Activated CD8-positive, alpha-beta memory T cell treated with anti-CD3 and anti-CD28 coated beads, Interleukin-2, amount 50 U/mL, for 24 hours (primary cell): Measurements from ENCODE around the gene CCDC169.
"Not testable (repeated sequence)": the region's sequence is repeated elsewhere in the genome, so short reads cannot be mapped to it uniquely, and the experiment has no call there.

ENCODE experiments used
- DNase-seq: peaks from one replicate; pipeline ENCODE4 v3.0.0-alpha.2; 2020; ENCODE audit errors: extremely low read depth

The CCDC169 gene

GRCh38 chr13:36313047-36313969, 15.7 kb upstream of the CCDC169 start:
- no peak for DNase-seq

DNA sequence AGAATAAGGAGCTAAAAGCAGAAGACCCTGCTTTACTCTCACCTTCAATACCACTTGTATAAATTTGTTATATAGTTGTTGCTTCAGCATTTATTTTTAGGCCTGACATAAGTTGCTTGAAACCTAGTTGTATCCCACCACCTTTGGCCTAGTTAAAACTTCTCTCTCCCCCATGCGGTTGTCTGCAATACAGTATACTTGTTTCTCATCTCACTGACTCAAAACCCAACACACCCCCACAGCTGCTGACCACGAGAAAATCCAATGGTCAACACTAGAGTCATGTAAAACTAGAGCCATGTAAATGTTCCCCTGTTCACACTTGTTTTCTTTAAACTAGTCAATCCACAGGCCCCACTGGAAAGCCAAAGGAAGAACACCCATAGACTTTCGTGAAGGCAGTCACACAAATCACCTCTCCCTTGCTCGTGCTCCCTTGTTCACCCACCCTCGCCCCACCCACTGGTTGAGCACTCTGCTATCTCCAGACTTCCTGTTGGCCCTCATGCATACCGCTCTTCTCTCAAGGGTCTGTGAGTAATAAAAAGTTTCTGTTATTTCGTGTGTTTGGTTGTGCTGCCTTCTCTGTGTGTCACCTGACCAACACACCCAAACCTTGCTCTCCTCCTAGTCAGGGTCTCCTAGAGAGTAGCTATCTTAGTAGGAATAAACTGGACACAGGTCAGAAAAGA, 12.9 kb upstream of the CCDC169 start:
- DNase-seq, result no peak

DNA sequence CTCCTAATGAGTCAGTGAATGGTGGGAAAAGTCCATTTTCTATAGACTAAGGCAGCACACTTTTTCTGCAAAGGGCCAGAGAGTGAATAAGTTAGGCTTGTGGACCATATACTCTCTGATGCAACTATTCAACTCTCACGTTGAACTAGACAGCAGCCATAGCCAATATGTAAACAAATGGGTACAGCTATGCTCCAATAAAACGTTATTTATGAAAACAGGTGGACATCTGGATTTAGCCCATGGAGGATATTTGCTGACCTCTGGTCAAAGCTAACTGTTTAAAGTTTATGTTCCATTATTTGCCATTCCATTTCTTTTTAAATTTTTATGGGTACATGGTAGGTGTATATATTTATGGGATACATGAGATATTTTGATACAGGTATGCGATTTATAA, 4.7 kb upstream of the CCDC169 start:
- no peak for DNase-seq

DNA sequence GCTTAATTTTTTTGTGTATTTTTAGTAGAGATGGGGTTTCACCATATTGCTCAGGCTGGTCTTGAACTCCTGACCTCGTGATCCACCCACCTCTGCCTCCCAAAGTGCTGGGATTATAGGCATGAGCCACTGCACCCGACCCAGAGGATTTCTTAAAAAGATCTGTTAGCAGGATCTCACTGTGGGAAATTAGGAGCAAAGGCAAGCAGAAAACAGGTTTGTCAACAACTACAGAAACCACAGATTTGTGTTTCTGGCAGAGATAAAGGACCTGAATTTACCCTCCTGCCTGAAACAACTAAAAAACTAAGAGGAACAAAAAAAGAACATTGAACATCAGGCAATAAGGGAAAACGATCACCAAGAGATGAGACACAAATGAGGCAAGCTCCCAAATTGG, 1.9 kb upstream of the CCDC169 start:
- DNase-seq, result not testable (repeated sequence)

GRCh38 chr13:36298535-36299068, 988 bp upstream of the CCDC169 start:
- no peak for DNase-seq

DNA sequence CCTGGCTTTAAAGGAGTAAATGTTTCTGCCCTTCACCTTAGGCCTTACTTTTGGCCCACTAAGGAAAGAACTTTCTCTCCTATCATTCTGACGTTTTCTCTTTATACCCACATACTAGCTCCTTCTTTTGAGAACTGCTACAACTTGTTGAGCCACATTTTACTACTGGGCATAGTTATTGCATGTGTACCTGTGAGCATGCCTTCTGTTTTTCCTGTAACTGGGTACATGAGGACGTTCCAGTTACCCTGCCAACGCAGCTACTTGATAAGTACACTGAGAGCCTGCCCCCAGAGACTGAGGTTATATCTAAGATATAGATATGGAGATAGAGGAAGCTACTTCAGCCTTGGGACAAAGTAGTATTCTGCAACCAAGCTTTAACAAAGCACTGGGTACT, 3.5 kb downstream of the CCDC169 start:
- no peak for DNase-seq

DNA sequence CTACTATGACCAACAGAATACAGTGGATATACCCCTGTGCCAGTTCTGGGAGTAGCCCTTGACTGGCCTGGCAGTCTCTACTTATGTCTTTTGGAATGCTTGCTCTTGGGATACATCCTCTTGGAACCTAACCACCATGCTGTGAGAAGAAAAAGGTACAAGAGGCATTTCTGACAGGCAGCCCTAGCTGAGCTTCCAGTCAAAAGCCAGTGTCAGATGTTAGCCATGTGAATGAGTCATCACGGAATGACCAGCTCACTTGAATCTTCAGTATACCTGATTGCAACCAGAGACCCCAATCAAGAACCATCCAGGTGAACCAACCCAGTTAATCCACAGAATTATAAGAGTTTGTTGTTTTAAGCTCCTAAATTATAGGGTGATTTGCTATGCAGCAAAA, 4.1 kb downstream of the CCDC169 start:
- no peak for DNase-seq

- no peak for DNase-seq
Measured at GRCh38 chr13:36288794-36289391, 8.7 kb downstream of the CCDC169 start.

- DNase-seq, result no peak
Measured at GRCh38 chr13:36286006-36286405, 11.6 kb downstream of the CCDC169 start.

GRCh38 chr13:36282821-36283432, 14.7 kb downstream of the CCDC169 start:
- no peak for DNase-seq

GRCh38 chr13:36275190-36276002, 22.2 kb downstream of the CCDC169 start:
- no peak for DNase-seq

DNA sequence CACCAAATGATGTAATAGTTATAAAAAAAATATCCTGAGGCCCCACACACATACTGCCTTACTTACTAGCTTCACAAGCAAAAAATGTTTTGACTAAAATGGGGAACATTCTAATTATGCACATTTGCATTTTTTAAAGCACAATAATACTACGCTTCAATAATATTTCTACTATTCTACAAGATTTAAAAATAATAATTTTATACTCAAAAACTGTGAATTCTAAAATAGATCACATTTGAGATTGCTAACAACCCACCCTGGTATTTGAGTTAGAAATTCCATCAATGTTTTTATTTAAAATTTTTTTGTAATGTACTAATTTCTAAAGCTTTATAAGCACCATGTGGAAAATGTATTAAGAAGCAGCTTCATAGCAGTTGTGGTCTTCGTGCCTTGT, 24.2 kb downstream of the CCDC169 start:
- DNase-seq, result no peak

- no peak for DNase-seq
Measured at GRCh38 chr13:36261976-36262375, 35.6 kb downstream of the CCDC169 start.

DNA sequence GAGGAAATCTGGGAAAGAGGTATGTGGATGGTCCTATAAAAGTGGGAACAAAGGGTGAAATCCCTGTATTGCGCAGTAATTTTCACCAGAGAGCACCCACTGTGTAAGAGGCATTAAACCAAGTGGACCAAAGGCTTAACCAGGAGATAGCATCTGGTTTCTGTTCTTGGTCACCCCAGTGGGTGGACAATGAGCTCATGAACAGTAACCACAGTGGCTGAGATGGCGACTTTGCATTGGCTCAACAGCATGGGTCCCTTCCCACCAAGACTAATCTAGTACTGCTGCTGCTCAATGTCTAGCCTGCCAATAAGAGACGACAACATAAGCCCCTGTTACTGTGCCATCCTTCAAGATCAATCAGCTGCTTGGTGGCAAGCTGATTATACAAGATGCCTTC, 36.6 kb downstream of the CCDC169 start:
- no peak for DNase-seq

- DNase-seq, result no peak
Measured at GRCh38 chr13:36259361-36260137, 38.1 kb downstream of the CCDC169 start.

DNA sequence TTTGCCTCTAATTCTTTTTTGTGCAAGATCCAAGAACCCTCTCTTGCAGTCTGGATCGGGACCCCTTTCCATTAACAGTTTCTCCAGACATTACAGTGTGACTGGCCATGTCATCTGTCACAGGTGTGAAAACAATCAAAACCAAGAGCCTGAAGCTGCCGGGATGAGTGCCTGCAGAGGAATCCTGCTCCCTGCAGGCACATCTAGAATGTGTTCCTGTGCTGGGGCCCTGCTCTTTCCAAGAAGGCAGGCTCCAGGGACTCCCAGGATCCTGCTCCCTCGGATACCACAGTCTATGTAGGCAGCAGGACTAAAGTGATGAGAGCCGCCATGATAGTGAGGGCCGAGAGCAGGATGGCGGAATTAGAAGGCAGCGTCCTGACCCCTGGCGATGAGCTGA, 38.8 kb downstream of the CCDC169 start:
- no peak for DNase-seq

GRCh38 chr13:36251526-36251925, 46.1 kb downstream of the CCDC169 start:
- DNase-seq, result no peak

DNA sequence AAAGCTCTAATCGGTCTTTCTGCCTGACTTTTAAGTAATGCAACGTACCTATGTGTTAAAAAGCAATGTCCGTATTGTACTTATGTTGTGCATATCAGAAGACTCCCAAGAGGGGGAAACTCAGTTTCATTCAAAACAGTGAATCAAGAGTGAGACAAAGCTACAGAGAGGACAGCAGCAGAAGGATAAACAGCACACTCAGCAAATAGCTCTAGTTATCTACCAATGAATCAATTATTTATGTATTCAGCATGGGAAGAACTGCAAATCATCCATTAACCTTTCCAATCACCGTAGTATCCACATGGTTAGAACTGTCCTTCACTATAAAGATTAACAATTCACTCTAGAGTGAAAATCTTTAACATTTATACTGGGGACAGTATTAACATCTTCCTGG, 46.6 kb downstream of the CCDC169 start:
- DNase-seq, result no peak

DNA sequence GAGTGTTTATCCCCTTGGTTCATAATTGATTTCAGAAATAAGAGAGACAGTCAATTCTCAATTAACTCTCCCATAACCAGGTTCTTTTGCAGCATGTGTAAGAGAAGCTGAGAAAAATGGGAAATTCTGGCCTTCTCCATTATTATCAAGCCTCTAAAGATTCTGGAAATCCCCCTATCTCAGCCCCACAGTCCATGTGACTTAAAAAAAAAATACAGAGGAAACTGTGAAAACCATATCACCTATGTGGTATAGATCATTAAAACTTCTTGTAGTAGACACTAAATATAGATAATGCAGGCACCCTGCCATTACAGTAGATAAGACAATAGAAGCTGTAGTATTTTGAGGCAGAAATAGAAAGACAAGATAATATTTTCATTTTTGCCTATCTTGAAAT, 48.9 kb downstream of the CCDC169 start:
- DNase-seq, result no peak

DNA sequence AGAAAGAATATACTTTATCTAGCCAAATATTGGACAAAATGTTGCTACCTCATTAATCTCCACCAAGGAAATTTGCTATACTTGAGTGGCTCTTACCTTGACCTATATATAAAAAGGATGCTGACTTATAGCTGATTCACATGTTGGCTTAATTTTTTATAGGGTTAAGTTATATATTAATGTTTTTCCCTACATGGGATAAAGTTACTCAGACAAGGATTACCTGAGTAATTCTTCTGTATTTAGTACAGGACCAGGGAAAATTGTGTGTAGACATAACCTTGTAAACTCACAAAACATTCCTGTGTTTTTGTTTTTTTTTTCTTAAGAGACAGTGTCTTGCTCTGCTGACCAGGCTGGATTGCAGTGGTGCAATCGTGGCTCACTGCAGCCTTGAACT, 52.6 kb downstream of the CCDC169 start:
- no peak for DNase-seq
